ENCODE results near the gene SLC38A10. TPM values are rescaled to one million over a fixed set of nuclear protein-coding genes. Genes with fewer than 3 reads are reported as not detected.
A peak's percentile ranks its signal among the peaks of the same experiment; 100 is the strongest.
"Not testable (repeated sequence)": the region's sequence is repeated elsewhere in the genome, so short reads cannot be mapped to it uniquely, and the experiment has no call there.

SLC38A10 gene
- total RNA-seq, 1 donor from 2014 or later: 61.6 TPM

DNA sequence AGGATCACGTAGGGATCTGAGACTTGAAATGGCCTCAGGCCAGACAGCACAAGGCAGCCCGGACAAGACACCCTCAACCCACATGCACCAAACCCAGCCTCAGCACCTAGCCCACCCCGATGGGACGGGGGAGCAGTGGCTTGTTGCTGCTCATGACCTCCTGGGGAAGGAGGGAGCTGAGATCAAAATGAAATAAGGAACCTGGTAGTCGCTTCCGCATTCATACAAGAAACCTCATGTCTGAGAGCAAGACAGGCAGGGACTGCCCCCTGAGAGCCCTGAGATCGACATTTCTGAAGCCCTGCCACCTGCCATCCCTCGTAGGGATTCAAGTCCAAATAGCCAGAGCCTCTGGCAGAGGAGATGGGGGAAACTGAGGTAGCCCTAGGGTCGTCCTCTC lies 66.7 kb downstream of the SLC38A10 start:
- intact Hi-C loops (cut with DNase I): no loop called here
- peak; percentile 7 for ATAC-seq
- no peak for DNase-seq (ENCODE audit: low spot score)

GRCh38 chr17:81227630-81228029 lies 67.5 kb downstream of the SLC38A10 start:
- DNase-seq (ENCODE audit: low spot score); ATAC-seq; intact Hi-C loops (cut with DNase I): not testable (repeated sequence)

DNA sequence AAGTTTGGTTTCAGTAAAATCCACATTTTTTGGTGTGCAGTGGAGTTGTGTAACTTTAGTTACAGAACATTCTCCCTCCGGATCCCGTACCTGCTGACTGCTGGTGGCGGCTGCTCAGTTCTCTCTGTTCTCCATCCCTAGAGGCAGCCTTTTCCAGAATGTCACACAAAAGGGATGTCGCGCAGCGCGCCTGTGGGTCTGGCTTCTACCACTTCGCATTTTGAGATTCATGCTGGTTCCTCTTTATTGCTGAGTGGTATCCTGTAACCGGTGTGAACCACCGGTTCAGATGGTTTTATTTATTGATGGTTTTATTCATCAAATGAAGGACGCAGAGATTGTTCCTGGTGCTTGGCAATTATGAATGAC lies 71.4 kb downstream of the SLC38A10 start:
- DNase-seq (ENCODE audit: low spot score) (no peak), ATAC-seq (peak; percentile 1)
- intact Hi-C loops (cut with DNase I): no loop called here

DNA sequence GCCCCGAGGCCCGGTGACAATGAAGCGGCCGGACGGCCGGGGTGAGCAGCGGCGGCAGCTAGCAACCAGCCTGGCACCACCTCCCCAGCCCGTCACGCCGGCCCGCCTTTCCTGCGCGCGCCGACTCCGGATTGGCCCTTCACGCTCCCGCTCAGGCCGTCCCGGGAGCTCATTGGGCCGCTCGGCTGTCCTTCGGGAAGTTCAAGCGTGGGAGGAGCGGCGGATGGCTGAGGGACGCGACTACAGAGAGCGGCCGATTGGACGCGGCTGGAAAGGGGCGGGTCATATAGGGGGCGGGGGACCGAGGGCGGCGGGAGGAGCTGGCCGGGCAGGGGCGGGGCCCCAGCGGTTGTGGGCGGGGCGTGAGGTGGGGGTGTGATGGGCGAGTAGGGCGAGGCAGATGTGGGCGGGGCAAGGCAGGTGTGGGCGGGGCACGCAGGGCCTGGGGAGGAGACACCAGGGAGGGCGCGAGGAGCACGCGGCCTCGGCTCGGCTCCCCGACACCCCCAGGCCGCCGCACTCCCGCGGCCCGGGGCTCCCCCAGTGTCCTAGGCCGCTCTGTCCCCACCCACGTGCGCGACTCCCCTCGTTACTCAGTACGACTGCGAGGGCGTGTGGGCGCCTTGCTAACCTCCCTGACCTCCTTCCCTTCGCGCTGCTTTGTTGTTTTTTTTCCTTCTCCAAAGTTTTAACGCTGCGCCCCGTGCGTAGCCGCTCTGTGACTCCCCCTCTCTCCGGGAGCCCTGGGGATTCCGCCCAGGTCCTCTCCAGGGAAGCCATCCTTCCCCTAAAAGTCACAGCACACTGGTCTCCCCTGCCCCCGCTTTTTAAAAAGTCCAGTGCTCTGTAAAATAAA lies 72.0 kb downstream of the SLC38A10 start, which contains the start of gene CEP131:
Gene CEP131, minus strand, starts transcription at position 60 of the 856 bp plus-strand sequence. CDS start 2,909 bp downstream, outside the sequence.
- intact Hi-C loops (cut with DNase I): no loop called here
- peak; percentile 100 for DNase-seq (ENCODE audit: low spot score)
- peak; percentile 99 for ATAC-seq

- intact Hi-C loops (cut with DNase I): no loop called here
- no peak for DNase-seq (ENCODE audit: low spot score)
- ATAC-seq: no peak
Observed at GRCh38 chr17:81222620-81222905, 72.5 kb downstream of the SLC38A10 start.

DNA sequence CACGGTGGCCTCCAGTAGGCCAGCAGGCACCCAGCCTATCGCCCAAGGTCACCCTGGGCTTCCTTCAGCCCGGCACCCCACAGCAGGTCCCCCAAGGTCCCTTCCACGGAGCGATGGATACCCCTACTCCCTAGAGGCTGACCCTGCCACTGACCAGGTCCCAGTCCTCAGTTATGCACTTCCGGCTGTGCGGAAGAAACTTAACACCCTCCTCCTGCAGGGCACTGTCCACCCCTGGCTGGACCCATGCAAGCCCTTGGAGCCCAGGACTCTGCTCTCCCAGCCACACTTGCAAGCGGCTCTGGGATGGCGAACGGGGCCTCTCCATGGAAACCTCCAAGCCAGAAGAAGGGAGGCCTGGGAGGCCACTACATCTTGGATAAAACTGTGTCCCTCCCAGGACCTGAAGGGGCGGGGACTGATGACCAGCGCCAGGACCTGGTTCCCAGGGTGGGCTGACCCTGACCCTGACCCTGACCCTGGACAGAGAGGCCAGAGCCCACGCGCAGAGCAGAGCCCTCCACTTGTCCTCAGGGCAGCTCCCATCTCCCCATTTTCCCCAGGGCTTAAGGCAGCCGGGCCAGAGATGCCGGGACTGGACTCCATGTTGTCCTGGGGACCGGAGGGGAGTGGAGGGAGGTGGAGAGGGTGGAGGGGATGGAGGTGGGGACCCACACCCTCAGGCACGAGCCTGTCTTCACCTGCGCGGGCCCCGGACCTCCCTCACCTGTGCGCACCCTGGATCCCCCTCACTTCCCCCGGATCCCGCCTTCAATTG lies 73.1 kb downstream of the SLC38A10 start:
- no peak for ATAC-seq
- intact Hi-C loops (cut with DNase I): no loop called here

DNA sequence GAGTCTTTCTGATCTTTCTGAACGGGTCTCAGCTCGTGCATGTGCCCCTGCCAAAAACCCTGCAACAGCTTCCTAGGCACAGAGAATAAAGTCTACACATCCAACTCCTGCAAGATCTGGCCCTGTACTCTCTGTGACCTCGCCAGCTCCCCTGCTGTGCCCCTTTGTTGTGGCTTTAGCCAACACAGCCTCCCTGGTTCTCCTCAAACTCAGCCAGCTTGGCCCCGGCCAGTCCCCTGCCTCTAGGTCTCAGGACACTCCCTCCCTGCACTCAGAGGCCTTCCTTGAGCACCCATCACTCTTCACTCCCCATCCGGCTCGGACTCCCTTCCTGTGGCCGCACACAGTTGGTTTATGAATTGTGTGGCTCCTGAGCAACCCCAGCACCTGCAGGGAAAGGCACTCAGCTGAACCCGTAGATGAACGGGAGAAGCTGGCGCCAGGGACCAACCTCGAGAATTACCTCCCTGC lies 73.7 kb downstream of the SLC38A10 start:
- intact Hi-C loops (cut with DNase I): no loop called here
- ATAC-seq (no peak), DNase-seq (ENCODE audit: low spot score) (no peak)

More for the DNA sequence above, 73.1 kb downstream of the SLC38A10 start:
- DNase-seq (ENCODE audit: low spot score): no peak

- DNase-seq (ENCODE audit: low spot score) (no peak), ATAC-seq (no peak)
- intact Hi-C loops (cut with DNase I): no loop called here
Observed at GRCh38 chr17:81219476-81220180, 75.5 kb downstream of the SLC38A10 start.

GRCh38 chr17:81218991-81219390 lies 76.1 kb downstream of the SLC38A10 start:
- intact Hi-C loops (cut with DNase I): no loop called here
- no peak for DNase-seq (ENCODE audit: low spot score)
- ATAC-seq: no peak

- DNase-seq (ENCODE audit: low spot score) (no peak), ATAC-seq (no peak)
- intact Hi-C loops (cut with DNase I): no loop called here
Observed at GRCh38 chr17:81218459-81218858, 76.6 kb downstream of the SLC38A10 start.

DNA sequence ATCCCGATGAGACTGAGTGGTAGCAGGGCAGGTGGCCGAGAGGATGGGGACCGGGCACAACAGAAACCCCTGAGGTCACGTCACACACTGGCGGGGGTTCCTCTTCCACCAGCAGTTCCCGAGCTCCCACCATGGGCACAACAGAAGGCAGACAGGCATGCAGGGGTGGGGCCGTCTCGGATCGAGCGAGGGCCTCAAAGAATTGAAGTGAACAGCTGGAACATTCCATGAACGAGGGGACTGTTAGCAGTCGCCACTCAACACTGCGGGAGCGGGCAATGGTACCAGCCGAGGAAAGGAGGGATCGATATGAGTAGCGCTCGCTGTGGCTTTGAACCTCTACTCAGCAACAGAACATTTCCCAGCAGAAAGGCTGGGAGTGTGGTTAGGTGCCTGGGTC lies 77.6 kb downstream of the SLC38A10 start:
- DNase-seq (ENCODE audit: low spot score) (no peak), ATAC-seq (no peak)
- intact Hi-C loops (cut with DNase I): no loop called here

DNA sequence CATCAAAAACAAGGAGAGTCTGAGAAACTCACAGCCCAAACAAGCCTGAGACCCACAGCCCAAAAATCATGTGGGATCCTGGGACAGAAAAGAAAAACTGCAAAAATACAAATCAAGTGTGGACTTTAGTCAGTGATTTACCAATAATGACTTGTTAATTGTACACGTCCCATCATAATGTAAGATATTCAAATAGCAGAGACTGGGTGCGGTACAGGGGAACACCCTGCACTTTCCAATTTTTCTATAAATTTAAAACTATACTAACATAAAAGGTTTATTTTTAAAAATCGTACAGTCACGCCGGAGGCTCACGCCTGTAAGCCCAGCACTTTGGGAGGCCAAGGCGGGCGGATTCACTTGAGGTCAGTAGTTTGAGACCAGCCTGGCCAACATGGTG lies 81.1 kb downstream of the SLC38A10 start:
- intact Hi-C loops (cut with DNase I): no loop called here
- no peak for ATAC-seq
- DNase-seq (ENCODE audit: low spot score): no peak

GRCh38 chr17:81212365-81212764 lies 82.7 kb downstream of the SLC38A10 start:
- DNase-seq (ENCODE audit: low spot score) (no peak), ATAC-seq (no peak)
- intact Hi-C loops (cut with DNase I): no loop called here

- intact Hi-C loops (cut with DNase I): no loop called here
- DNase-seq (ENCODE audit: low spot score): no peak
- ATAC-seq: no peak
Observed at GRCh38 chr17:81210868-81211267, 84.2 kb downstream of the SLC38A10 start.

DNA sequence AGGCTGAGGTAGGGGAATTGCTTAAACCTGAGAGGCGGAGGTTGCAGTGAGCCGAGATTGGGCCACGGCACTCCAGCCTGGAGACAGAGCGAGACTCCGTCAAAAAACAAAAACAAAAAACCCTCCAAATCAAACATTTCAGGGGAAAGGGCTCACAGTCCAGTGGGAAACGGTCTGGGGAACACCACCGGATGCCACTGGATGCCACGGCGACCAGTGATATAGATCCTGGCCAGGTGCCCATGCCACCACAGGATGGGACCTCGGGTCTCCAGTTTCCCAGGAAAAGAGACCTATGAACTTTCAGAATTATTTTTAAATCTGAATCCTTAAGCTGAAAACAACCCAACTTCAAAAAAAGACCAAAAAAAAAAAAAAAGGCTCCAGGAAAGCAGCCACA lies 84.6 kb downstream of the SLC38A10 start:
- ATAC-seq (no peak), DNase-seq (ENCODE audit: low spot score) (no peak)
- intact Hi-C loops (cut with DNase I): no loop called here

DNA sequence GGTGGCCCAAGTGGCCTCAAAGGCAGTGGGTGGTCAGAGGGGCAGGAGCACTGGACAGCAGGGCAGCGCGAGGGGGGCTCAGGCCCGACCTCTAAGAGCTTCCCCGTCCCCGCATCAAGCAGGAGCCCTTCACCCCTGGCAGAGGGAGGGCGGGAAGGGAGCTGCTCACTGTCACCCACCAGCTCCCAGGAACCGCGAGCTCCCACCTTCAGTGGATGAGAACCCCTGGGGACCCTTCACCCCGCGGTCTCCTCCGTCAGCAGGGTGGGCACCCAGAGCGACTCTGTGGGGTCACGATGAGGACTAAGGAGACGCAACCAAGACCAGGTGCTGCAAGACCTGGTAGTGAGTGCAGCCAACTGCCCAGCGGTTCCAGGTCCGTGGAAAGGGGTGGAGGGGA lies 86.0 kb downstream of the SLC38A10 start:
- DNase-seq (ENCODE audit: low spot score): no peak
- intact Hi-C loops (cut with DNase I): no loop called here
- no peak for ATAC-seq

GRCh38 chr17:81208651-81209050 lies 86.5 kb downstream of the SLC38A10 start:
- DNase-seq (ENCODE audit: low spot score): no peak
- intact Hi-C loops (cut with DNase I): no loop called here
- no peak for ATAC-seq

DNA sequence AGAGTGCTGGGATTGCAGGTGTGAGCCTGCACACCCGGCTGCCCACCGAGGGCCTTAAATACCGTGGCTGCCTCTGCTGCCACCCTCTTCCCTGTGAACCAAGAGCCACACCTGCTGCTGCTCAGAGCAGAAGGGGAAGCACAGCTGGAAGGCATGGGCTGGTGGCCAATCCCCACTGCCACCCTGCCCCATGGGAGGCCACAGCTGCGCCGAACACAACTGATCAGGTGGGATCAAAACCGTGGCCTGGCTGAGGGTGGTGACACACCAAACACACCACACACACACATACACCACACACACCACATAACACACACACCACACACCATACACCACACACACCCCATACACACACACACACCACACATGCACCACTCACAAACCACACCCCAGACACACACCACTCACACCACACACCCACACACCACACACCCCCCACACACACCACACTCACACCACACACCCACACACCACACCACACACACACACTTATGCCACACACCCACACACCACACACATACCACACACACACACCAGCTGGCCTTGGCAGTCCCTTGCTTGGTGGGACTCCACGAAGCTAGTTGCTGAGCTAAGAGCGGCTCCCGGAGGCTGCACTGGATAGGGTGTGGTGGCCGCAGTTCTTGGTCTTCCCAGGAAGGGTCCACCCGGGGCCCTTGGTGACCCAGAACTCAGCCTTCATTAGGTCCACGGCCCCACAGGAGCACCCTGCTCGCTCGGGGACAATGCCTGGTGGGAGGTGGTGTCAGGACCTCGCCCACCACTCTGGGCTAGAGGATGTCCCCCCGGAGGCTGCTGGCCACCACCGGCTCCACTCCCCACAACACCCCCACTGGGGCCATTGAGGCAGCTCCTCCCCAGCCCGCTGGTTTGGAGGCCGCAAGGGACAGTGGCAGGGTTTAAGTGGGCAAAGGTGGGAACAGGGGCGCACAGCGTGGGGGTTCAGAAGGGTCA lies 87.2 kb downstream of the SLC38A10 start:
- DNase-seq (ENCODE audit: low spot score) (no peak), ATAC-seq (no peak)
- intact Hi-C loops (cut with DNase I): no loop called here

- ATAC-seq (no peak), DNase-seq (ENCODE audit: low spot score) (no peak)
- intact Hi-C loops (cut with DNase I): no loop called here
Observed at GRCh38 chr17:81206657-81207056, 88.5 kb downstream of the SLC38A10 start.
